ENCODE measurements around the gene PSMB11. TPM values are rescaled to one million over a fixed set of nuclear protein-coding genes. Genes with fewer than 3 reads are reported as not detected.

Gene PSMB11
- total RNA-seq, 1 experiment from 2014 or later: not detected

GRCh38 chr14:23023022-23023794 is 18.8 kb upstream of the PSMB11 start:
- ChIA-PET POLR2A (interaction anchor here (1.3 kb wide), 1 partner anchor 16 kb away, joined by 4 read pairs; no protein-coding TSS in a partner anchor), CTCF (interaction anchor here (0.6 kb wide), 1 partner anchor 14 kb away, joined by 3 read pairs; no protein-coding TSS in a partner anchor), RAD21 (ENCODE audit: low non-redundant PET in 1 of 2, low total read pairs in 2 of 2, uncharacterized antibody in 2 of 2, unreplicated experiment in 2 of 2) (interaction anchor here in 1 of 2 experiments (0.7 kb wide), 1 partner anchor 195 kb away, joined by 6 read pairs; no protein-coding TSS in a partner anchor)
- DNase-seq (ENCODE audit: low read depth, low spot score): no peak
- Histone ChIP-seq H2AFZ (ENCODE audit: low read depth, low read length, poor library complexity, severe bottlenecking) (no peak overlapping the region), H3K9me3 (ENCODE audit: control insufficient read depth in 1 of 2, insufficient read depth in 1 of 2, low read depth in 1 of 2, low read length in 2 of 2) (no peaks in the 10 kb centered on the region), H3K4me1 (ENCODE audit: control insufficient read depth in 1 of 2, insufficient read depth in 2 of 2, low read length in 2 of 2) (peaks cover 6 to 16% of the 10 kb centered on the region in 2 experiments; a peak in 3 of 4 replicates), H3K4me3 (replicated peaks in 1 of 2; ENCODE audit: low read depth in 1 of 2, low read length in 2 of 2) (no peak overlapping the region), H3K79me2 (ENCODE audit: insufficient read depth, low read length) (peaks cover 3% of the 10 kb centered on the region), H3K27ac (ENCODE audit: low read depth, low read length) (no peak overlapping the region), H3K4me2 (ENCODE audit: low read length) (no peak overlapping the region), H4K20me1 (ENCODE audit: insufficient read depth) (no peaks in the 10 kb centered on the region), H3K9me2 (ENCODE audit: insufficient read depth) (no peaks in the 10 kb centered on the region), H3K9ac (ENCODE audit: low read length) (no peak overlapping the region), H3K27me3 (ENCODE audit: insufficient read depth, low read length) (no peaks in the 10 kb centered on the region), H3K36me3 (ENCODE audit: control insufficient read depth in 1 of 2, insufficient read depth in 2 of 2, low read length in 2 of 2) (peaks cover 4 to 12% of the 10 kb centered on the region in 2 experiments; a peak in 3 of 4 replicates)
- intact Hi-C loops (cut with micrococcal nuclease): no loop called here
- BruUV-seq (replicated peaks): no TSS peak
- no peak for TF ChIP-seq ZFX (IDR thresholded peaks at IDR 0.05)
- no peak for ATAC-seq

DNA sequence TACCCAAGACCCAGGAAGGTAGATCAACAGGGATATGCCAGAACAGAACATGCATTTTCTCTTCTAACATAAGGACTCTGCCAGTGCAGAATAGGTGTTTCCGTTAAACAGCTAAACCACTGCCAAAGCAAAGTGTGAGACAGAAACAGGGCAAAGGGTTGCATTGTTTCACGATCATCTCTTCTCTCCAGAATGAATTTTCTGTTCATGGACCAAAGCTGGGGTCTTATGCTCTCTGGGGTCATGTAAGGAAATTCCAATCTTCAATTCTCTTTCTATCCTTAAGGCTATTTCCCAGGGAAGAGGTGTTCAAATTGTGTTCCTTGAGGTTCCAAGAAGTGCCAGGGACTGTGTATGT is 18.2 kb upstream of the PSMB11 start:
- Histone ChIP-seq H3K36me3 (ENCODE audit: control insufficient read depth in 1 of 2, insufficient read depth in 2 of 2, low read length in 2 of 2) (peaks cover 6 to 15% of the 10 kb centered on the region in 2 experiments; a peak in 3 of 4 replicates), H4K20me1 (ENCODE audit: insufficient read depth) (no peaks in the 10 kb centered on the region), H3K27ac (ENCODE audit: low read depth, low read length) (no peak overlapping the region), H3K9me2 (ENCODE audit: insufficient read depth) (no peaks in the 10 kb centered on the region), H3K4me2 (ENCODE audit: low read length) (no peak overlapping the region), H3K4me1 (ENCODE audit: control insufficient read depth in 1 of 2, insufficient read depth in 2 of 2, low read length in 2 of 2) (peaks cover 6 to 16% of the 10 kb centered on the region in 2 experiments; a peak in 3 of 4 replicates), H3K9ac (ENCODE audit: low read length) (no peak overlapping the region), H3K27me3 (ENCODE audit: insufficient read depth, low read length) (no peaks in the 10 kb centered on the region), H2AFZ (ENCODE audit: low read depth, low read length, poor library complexity, severe bottlenecking) (no peak overlapping the region), H3K79me2 (ENCODE audit: insufficient read depth, low read length) (peaks cover 8% of the 10 kb centered on the region), H3K4me3 (replicated peaks in 1 of 2; ENCODE audit: low read depth in 1 of 2, low read length in 2 of 2) (no peak overlapping the region), H3K9me3 (ENCODE audit: control insufficient read depth in 1 of 2, insufficient read depth in 1 of 2, low read depth in 1 of 2, low read length in 2 of 2) (no peaks in the 10 kb centered on the region)
- intact Hi-C loops (cut with micrococcal nuclease): no loop called here
- ChIA-PET RAD21 (ENCODE audit: low non-redundant PET in 1 of 2, low total read pairs in 2 of 2, uncharacterized antibody in 2 of 2, unreplicated experiment in 2 of 2) (interaction anchor here in 1 of 2 experiments (0.7 kb wide), 1 partner anchor 195 kb away, joined by 6 read pairs; no protein-coding TSS in a partner anchor), CTCF (interaction anchor here (0.6 to 1.0 kb wide), 2 partner anchors 14 to 38 kb away, joined by 3 read pairs; no protein-coding TSS in a partner anchor), POLR2A (interaction anchor here (1.3 kb wide), 1 partner anchor 17 kb away, joined by 4 read pairs; no protein-coding TSS in a partner anchor)
- BruUV-seq (replicated peaks): no TSS peak
- TF ChIP-seq ZNF274 (IDR thresholded peaks at IDR 0.05; ENCODE audit: low read depth, low read length): no peak
- TF ChIP-seq ZBTB33 (IDR thresholded peaks at IDR 0.05; ENCODE audit: extremely low read depth, insufficient replicate concordance, low read length): no peak
- TF ChIP-seq SP1 (IDR thresholded peaks at IDR 0.05; ENCODE audit: low read depth): no peak
- TF ChIP-seq, protein P1, sequence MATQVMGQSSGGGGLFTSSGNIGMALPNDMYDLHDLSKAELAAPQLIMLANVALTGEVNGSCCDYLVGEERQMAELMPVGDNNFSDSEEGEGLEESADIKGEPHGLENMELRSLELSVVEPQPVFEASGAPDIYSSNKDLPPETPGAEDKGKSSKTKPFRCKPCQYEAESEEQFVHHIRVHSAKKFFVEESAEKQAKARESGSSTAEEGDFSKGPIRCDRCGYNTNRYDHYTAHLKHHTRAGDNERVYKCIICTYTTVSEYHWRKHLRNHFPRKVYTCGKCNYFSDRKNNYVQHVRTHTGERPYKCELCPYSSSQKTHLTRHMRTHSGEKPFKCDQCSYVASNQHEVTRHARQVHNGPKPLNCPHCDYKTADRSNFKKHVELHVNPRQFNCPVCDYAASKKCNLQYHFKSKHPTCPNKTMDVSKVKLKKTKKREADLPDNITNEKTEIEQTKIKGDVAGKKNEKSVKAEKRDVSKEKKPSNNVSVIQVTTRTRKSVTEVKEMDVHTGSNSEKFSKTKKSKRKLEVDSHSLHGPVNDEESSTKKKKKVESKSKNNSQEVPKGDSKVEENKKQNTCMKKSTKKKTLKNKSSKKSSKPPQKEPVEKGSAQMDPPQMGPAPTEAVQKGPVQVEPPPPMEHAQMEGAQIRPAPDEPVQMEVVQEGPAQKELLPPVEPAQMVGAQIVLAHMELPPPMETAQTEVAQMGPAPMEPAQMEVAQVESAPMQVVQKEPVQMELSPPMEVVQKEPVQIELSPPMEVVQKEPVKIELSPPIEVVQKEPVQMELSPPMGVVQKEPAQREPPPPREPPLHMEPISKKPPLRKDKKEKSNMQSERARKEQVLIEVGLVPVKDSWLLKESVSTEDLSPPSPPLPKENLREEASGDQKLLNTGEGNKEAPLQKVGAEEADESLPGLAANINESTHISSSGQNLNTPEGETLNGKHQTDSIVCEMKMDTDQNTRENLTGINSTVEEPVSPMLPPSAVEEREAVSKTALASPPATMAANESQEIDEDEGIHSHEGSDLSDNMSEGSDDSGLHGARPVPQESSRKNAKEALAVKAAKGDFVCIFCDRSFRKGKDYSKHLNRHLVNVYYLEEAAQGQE (IDR thresholded peaks at IDR 0.05; ENCODE audit: low read depth): no peak
- TF ChIP-seq EZH2phosphoT487 (IDR thresholded peaks at IDR 0.05; ENCODE audit: borderline replicate concordance): no peak
- TF ChIP-seq ZFX (IDR thresholded peaks at IDR 0.05): no peak
- TF ChIP-seq JUND (IDR thresholded peaks at IDR 0.05): no peak
- TF ChIP-seq EGR1 (IDR thresholded peaks at IDR 0.05; ENCODE audit: low read depth): no peak
- no peak for TF ChIP-seq POLR2A (IDR thresholded peaks at IDR 0.05; ENCODE audit: borderline replicate concordance, extremely low read depth, insufficient read depth, insufficient read length)
- DNase-seq (ENCODE audit: low read depth, low spot score) (no peak), ATAC-seq (no peak)
